RPMI7951 (cell line): Measurements from ENCODE around the gene OR6T1. TPM values are rescaled to one million over a fixed set of nuclear protein-coding genes. Genes with fewer than 3 reads are reported as not detected.

Source experiments
- DNase-seq: peaks from one replicate; pipeline ENCODE4 v3.0.0-alpha.2; 2012; ENCODE audit warnings: low read depth
- total RNA-seq: library from RNA; depleted of rRNA; stranded (reverse); fragments of >200 nt; shearing (Covaris generic); gene quantifications from 2 replicates; pipeline ENCODE4 v1.2.3, GENCODE V29; 2014; rRNA removed

OR6T1 gene, protein sequence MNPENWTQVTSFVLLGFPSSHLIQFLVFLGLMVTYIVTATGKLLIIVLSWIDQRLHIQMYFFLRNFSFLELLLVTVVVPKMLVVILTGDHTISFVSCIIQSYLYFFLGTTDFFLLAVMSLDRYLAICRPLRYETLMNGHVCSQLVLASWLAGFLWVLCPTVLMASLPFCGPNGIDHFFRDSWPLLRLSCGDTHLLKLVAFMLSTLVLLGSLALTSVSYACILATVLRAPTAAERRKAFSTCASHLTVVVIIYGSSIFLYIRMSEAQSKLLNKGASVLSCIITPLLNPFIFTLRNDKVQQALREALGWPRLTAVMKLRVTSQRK
- not detected in 2 replicates for total RNA-seq

DNA sequence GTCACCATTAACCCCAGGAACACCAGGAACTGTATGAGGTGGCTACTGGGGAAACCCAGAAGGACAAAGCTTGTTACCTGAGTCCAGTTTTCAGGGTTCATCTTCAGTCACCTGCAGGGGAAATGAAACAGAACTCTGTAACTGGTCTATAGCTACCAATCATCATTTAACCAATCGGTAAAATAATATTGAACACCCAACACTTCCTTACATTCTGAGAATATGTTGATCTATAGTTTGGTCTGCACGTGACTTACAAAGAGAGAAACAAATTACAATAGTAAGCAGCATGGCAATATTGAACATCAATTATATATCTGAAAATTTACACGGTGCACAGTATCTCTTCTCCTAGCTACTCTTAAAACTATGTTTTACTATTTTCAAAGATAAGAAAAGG lies at the start of gene OR6T1:
TSS of gene OR6T1 (minus strand) at position 101 of the 400 bp plus-strand sequence. CDS start at position 101, 0 bp downstream.
- no peak for DNase-seq

DNA sequence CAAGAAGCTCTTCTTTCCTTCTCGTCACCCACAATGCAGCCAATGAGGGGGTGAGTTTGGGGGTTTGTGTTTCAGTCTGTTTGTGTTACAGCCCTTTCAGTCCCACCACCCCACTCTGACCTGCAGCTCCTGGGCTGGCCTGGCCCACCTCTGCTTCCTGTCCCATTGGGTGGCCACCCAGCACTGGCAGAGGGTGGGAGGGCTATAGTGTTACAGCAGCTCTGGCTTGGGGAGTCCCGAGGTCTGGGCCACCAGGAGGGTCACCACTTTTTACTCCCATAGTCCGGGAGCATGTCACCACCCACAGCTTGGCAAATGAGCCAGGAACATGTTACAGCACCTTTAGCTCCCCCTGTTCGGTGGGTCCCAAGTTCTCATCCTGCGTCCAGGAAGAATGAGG lies 35.7 kb upstream of the OR6T1 start:
- no peak for DNase-seq

DNA sequence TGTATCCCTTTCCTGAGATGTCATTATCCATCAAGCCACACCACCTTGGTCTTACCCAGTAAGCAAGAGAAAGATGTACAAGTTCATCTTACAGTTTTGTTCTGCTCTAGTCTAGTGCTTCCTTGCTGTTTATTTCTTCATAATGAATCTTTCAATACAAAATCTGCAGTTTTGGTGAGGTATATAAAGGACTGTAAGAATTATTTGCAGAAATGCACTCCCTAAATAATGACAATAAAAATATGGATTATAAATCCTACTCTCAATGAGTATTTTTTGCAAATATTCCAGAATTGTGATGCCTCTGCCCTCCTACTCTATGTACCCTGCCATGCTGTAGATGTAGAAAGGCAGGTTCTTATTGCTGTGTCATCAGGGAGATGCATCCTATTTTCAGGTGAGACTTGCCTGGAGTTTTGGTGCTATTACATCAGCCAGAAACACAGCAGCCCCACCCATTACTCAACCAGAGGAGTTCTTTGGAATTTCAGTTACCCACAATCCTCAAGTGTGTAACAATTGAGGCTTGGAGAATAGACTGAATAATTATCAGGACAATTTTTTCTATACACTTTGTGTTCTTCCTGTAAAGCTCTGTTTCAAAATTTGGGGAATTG lies 34.2 kb upstream of the OR6T1 start, which contains the start of gene OR10S1:
TSS of gene OR10S1 (minus strand) at position 51 of the 617 bp plus-strand sequence. CDS start 117 bp downstream, outside the sequence.
- no peak for DNase-seq

DNA sequence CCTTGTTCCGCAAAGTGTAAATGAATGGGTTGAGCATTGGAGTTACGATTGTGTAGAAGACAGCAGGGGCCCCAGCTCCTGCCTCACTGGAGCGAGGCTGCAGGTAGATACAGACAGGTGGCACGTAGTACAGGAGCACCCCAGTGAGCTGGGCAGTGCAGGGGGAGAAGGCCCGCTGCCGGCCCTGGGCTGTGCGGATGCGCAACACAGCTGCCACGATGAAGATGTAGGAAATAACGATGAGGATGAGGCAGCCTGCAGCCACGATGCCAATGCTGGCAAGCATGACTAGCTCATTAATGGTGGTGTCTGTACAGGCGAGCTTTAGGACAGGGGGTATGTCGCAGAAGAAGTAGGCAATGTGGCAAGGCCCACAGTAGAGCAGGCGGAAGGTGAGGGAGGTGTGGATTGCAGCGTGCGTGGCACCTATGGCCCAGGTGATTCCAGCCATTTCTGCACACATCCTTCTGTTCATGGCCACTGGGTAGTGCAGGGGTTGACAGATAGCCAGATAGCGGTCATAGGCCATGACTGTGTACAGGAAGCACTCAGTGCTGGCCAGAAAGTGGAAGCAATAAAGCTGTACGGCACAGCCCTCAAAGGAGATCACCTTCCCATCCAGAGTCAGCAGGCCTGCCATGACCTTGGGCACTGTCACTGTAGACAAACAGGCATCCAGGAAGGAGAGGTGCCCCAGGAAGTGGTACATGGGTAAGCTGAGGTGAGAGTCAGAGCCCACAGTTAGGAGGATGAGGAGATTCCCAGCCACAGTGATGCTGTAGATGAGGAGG lies 33.3 kb upstream of the OR6T1 start:
- DNase-seq, result no peak

DNA sequence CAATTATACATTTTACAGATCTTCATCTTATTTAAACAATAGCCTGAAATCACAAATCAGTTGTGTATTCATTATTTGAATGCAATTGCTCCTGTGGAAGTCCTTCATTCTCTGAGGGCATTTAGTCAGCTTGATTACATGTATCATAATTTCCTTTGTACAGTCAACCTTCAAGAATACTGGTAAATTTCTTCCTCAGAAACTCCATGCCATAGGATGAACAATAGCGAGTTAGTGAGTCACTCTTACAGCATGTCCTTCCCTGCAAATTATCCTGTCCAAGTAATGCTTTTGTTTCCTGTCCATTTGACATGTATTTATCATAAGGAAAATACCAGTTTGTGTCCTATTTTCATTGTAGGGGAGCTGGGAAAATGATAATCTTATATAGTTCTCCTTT lies 30.2 kb upstream of the OR6T1 start:
- peak; percentile 82 for DNase-seq

DNA sequence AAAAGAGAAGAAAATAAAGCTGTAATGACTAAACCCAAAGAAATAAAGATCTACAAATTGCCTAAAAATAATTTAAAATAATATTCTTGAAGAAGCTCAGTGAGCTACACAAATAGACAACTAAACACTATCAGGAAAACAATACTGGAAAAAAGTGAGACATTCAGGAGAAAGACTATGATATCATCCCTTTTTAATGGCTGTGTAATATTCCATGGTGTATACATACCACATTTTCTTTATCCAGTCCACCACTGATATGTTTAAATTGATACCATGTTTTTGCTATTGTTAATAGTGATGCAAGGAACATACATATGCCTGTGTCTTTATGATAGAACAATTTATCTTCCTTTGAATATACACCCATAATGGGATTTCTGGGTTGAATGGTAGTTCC lies 13.1 kb upstream of the OR6T1 start:
- no peak for DNase-seq

DNA sequence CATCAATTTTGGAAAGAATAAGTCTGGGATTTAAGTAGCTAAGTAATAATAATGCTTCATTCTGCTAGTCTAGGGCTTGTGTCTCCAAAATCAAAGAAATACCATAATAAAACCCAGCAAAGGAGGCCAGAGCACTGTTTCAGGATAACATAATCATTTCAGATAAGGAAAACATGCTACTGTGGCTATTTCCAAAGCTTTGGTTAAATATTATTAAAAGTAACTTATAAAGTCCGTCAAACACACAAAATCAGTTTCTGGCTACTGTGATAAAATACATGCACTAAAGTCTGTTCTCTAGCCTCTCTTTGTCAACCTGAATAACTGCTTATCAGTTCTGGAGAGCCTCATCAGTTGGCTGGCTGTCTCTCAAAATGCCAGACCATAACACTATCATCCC lies 1.5 kb upstream of the OR6T1 start:
- DNase-seq, result no peak

DNA sequence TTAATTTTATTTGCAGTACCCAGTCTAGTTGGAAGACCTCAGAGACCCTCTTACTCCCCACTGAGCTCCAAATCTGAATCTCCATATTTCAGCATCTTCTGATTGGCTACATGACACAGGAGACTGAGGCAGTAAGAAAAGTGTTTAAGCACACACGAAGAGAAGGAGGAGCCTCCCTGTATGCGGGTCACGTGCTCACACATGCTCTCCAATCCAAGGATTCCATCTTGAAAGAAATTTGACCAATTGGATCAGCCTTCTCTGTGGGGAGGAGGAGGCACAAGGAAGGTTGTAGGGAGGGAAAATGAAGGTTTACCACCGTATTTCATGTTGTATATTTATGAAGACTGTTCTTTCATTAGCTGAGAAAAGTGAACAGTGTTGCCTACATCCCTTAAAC lies 1.2 kb downstream of the OR6T1 start:
- no peak for DNase-seq

DNA sequence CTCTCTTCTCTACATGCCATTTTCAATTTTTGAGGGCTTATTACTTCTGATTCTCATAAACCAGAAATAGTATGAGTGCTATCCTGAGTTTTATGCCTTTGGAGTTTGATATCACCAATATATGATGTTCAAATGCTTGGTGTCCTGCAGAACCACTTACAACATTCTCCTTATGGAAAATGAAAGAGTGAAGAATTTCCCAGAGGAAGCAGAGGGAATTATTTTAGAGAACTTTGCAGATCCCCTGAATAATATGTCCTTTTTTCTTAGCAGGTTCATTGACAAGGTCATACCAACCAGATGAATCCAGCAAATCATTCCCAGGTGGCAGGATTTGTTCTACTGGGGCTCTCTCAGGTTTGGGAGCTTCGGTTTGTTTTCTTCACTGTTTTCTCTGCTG lies 4.3 kb downstream of the OR6T1 start, which contains the start of gene OR4D5:
TSS of gene OR4D5 (plus strand) at position 301 of the 400 bp plus-strand sequence. CDS start at position 301, 0 bp downstream.
- DNase-seq, result no peak

DNA sequence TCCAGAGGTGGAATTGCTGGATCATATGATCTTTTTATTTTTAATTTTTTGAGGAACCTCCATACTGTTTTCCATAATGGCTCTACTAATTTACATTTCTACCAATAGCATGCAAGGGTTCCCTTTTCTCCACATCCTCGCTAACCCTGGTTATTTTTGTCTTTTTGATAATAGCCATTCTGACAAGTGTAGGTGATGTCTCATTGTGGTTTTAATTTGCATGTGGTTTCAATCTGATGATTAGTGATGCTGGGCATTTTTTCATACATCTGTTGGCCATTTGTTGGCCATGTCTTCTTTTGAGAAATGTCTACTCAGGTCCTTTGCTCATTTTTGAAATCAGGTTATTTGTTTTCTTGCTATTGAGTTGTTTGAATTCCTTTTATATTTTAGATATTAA lies 19.6 kb downstream of the OR6T1 start:
- DNase-seq, result peak; percentile 11

DNA sequence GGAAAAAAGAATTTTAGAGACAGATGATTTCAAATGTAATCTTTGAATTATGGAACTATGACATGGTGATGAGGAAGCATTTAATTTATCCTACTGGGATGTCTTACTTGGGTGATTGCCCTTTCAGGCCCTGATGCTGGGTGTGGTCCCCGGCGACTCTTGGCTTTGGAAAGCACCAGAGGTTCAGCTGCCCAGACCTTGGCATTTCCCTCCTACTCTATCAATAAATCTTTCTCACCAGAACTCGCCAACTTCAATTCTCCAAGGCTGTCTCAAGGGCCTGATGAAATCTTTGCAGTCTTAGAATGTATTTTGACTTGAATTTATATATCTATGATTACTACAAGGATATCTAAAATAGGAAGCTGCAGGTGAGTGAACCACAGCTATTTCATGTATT lies 22.7 kb downstream of the OR6T1 start:
- no peak for DNase-seq

DNA sequence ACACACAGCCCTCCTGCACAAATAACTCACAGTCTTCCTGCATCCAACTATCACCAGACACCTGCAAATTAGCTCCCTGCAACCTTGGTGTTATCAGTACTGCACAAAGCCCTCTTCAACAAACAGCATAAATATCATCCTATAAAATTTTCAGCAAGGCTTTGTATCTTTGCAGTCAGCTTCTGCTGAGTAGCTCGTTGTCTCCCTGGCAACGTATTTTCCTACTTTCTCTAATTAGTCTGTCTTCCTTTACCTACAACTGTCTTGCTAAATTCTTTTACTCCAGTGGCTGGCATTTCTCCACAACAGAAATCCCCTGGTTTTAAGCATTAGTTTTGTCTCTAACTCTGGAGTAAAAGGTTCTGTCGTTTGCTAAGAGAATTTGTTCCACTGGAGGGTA lies 37.8 kb downstream of the OR6T1 start:
- no peak for DNase-seq

DNA sequence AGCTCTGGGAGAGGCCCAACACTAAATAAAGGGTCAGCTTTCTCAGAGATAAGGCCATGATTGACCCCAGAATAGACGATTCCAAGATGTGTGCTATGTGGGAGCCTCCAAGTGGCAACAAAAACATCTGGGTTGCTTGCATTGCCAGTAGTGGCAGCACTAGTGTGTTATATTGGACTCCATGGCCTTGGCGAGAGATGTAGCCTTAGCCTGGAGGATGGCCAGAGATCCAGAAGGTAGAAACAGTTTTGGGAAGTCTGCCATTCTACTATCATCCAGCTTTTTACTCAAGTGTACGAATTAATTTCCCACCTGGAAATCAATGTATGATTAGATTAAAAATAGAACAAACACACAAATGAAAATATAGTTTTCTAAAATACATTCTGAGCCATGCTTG lies 38.7 kb downstream of the OR6T1 start:
- DNase-seq, result no peak

DNA sequence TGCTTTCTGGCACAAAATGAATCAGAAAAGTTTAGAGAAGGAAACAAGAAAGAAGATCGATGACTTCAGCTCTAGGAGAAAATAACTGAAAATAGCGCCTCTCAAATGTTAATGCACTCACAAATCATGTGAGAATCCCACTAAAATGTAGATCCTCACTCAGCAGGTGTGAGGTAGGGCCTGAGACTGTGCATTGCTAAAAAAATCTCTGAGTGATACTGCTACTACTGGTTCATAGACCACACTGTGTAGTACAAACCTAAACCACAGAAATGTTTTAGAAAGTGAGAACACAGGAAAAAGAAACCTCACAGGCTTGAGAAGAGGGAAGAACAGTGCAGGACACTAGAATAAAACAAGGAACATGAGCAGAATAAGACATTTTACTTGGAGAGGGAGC lies 39.7 kb downstream of the OR6T1 start:
- no peak for DNase-seq

DNA sequence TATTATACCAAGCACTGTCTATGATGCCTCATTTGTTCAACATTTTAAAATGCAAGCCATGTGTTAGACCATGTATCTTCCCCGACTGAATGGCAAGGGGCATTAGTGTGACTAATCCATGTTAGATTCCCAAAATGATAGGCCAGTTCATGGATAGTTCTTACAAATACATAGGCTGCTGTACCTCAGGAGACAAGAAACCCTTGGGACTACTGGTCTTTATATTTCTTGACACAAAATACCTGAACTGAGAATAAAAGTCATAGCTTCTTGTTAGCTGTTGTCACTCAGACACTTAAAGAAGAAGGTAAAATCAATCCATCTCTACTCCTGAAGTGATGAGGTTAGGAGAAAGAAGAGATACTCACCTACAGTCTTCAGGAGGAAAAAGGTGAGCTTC lies 41.8 kb downstream of the OR6T1 start, which contains the start of gene OR8D4:
TSS of gene OR8D4 (plus strand) at position 301 of the 400 bp plus-strand sequence. CDS start 4,265 bp downstream, outside the sequence.
- no peak for DNase-seq

DNA sequence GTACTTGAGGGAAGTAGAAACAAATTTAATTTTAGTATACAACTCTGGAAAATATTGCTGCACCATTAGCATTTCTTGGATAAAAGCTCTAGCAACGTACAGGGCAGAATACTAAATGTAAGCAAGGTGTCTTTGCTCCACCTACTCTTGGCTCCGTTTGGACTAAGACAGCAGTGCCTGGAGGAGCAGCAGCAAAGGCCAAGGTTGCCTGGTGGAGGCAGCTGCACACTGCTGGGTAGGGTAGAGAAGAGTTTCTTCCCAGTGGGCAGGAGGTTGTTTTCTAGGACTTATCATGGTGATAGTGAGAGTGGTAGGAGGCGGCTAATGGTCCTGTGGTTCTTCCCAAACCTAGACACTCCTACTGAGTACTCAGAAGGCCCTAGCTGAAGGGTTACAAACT lies 43.8 kb downstream of the OR6T1 start:
- DNase-seq, result no peak

Other genes with a start within 250 kb of the OR6T1 start
- 5.5 and 11.3 TPM in 2 replicates for gene ZNF202, start 202.2 kb downstream of the OR6T1 start, total RNA-seq
- gene OR6X1, start 189.3 kb downstream of the OR6T1 start, total RNA-seq, result not detected in 2 replicates
- not detected in 2 replicates for gene OR6M1, start 137.5 kb downstream of the OR6T1 start, total RNA-seq
- gene TMEM225, start 58.2 kb downstream of the OR6T1 start, total RNA-seq, result not detected in 2 replicates
- gene OR8D4, start 41.7 kb downstream of the OR6T1 start, total RNA-seq, result not detected in 2 replicates
- not detected in 2 replicates for gene OR4D5, start 4.2 kb downstream of the OR6T1 start, total RNA-seq
- not detected in 2 replicates for gene OR10S1, start 33.9 kb upstream of the OR6T1 start, total RNA-seq
- not detected in 2 replicates for gene OR10G6, start 51.3 kb upstream of the OR6T1 start, total RNA-seq
- not detected in 2 replicates for gene OR10G4, start 69.2 kb upstream of the OR6T1 start, total RNA-seq
- not detected in 2 replicates for gene OR10G9, start 79.2 kb upstream of the OR6T1 start, total RNA-seq
- not detected in 2 replicates for gene OR10G8, start 83.0 kb upstream of the OR6T1 start, total RNA-seq
- not detected in 2 replicates for gene OR10G7, start 97.5 kb upstream of the OR6T1 start, total RNA-seq
- gene VWA5A, start 171.6 kb upstream of the OR6T1 start, total RNA-seq, result 0.39 and 1.8 TPM in 2 replicates
- not detected in 2 replicates for gene OR10D3, start 239.5 kb upstream of the OR6T1 start, total RNA-seq